Left cardiac atrium (tissue), 4 donors: ENCODE measurements around the gene TSC22D2. TPM values are rescaled to one million over a fixed set of nuclear protein-coding genes. Genes with fewer than 3 reads are reported as not detected.
"Not testable (repeated sequence)": the region's sequence is repeated elsewhere in the genome, so short reads cannot be mapped to it uniquely, and the experiment has no call there.

ENCODE experiments used
- ATAC-seq, 2 donors: fragments of 200-7000 bp; cut with Tn5 transposase; one replicate each; pipeline ENCODE4 v1.9.1; 2020; ENCODE audit warnings: mild to moderate bottlenecking in 2 of 2, moderate library complexity in 2 of 2
- DNase-seq: peaks from one replicate; pipeline ENCODE4 v3.0.0-alpha.2; 2020
- intact Hi-C, 2 donors: fragments of 100-400 bp; cut with DNase I; formaldehyde crosslinking; loops; one replicate each; pipeline versions ENCODE4 v1.14.1 to v1.15.1; 2022 to 2023
- total RNA-seq, 2 donors: library from RNA; stranded (reverse); fragmentation: NEBNext Ultra II Directional; extraction: Animal tissue kit (Norgen Biotek cat#: 25700); gene quantifications; one replicate each; pipeline ENCODE4 v1.2.1, GENCODE V29; 2021
- donor health status: DM: no; HTN: yes; CAD: no.
- donor health status: DM: no; HTN: yes; CAD: no; lungs with severe emphysema.
- donor health status: DM: yes; HTN: yes; CAD: no.
- donor health status: Dilated cardiomyopathy.

TSC22D2 gene
- total RNA-seq, 2 donors from 2014 or later = 24.0 to 34.9 TPM

- DNase-seq, ATAC-seq, intact Hi-C loops: not testable (repeated sequence)
These were observed 92.9 kb downstream of the TSC22D2 start for GRCh38 chr3:150500960-150501359.

GRCh38 chr3:150503402-150504099 lies 95.5 kb downstream of the TSC22D2 start:
- intact Hi-C loops = no loop called here
- DNase-seq = no peak
- no peak for ATAC-seq

- ATAC-seq (no peak), DNase-seq (no peak)
- intact Hi-C loops = no loop called here
These were observed 96.4 kb downstream of the TSC22D2 start for GRCh38 chr3:150504483-150504882.

GRCh38 chr3:150508401-150508800 lies 100.3 kb downstream of the TSC22D2 start:
- no peak for ATAC-seq
- intact Hi-C loops = no loop called here
- DNase-seq = no peak

- DNase-seq (no peak), ATAC-seq (no peak)
- intact Hi-C loops = no loop called here
These were observed 101.7 kb downstream of the TSC22D2 start for GRCh38 chr3:150509780-150510179.

GRCh38 chr3:150511122-150511821 lies 103.2 kb downstream of the TSC22D2 start:
- ATAC-seq (no peak), DNase-seq (no peak)
- intact Hi-C loops = no loop called here

GRCh38 chr3:150515210-150515609 lies 107.1 kb downstream of the TSC22D2 start:
- intact Hi-C loops = no loop called here
- ATAC-seq = no peak
- no peak for DNase-seq

Other genes starting within 250 kb of the TSC22D2 start
- 10 to 100 TPM; 42.4 to 47.2 TPM for gene SERP1, start 138.2 kb downstream of the TSC22D2 start, total RNA-seq
- 10 to 100 TPM; 54.5 to 76.6 TPM for gene EIF2A, start 138.5 kb downstream of the TSC22D2 start, total RNA-seq
- 100 to 1,000 TPM in 1 of 2 donors, 10 to 100 TPM in 1; 86.2 to 106 TPM for gene SELENOT, start 195.0 kb downstream of the TSC22D2 start, total RNA-seq